IMR-90 (cell line): ENCODE results near the gene TSEN34.
"Not testable (repeated sequence)": the region's sequence is repeated elsewhere in the genome, so short reads cannot be mapped to it uniquely, and the experiment has no call there.

Source experiments
- CTCF ChIP-seq: conservative IDR thresholded peaks from 2 replicates; pipeline ENCODE4 v1.5.1; 2012; ENCODE audit warnings: mild to moderate bottlenecking, low read depth, low read length, improper control_type of control experiment
- MXI1 ChIP-seq: IDR thresholded peaks from 2 replicates; pipeline ENCODE4 v1.6.1; 2012; ENCODE audit warnings: low read depth, mild to moderate bottlenecking, low read length, moderate library complexity, borderline replicate concordance
- POLR2A ChIP-seq: IDR thresholded peaks from 2 replicates; pipeline ENCODE4 v1.6.1; 2012; ENCODE audit warnings: mild to moderate bottlenecking, low read depth, low read length

- TF ChIP-seq MXI1, CTCF, POLR2A: not testable (repeated sequence)
These were observed 30.8 kb downstream of the TSEN34 start for GRCh38 chr19:54221947-54222346.
